ENCODE measurements around the gene HEG1.

Gene HEG1

DNA sequence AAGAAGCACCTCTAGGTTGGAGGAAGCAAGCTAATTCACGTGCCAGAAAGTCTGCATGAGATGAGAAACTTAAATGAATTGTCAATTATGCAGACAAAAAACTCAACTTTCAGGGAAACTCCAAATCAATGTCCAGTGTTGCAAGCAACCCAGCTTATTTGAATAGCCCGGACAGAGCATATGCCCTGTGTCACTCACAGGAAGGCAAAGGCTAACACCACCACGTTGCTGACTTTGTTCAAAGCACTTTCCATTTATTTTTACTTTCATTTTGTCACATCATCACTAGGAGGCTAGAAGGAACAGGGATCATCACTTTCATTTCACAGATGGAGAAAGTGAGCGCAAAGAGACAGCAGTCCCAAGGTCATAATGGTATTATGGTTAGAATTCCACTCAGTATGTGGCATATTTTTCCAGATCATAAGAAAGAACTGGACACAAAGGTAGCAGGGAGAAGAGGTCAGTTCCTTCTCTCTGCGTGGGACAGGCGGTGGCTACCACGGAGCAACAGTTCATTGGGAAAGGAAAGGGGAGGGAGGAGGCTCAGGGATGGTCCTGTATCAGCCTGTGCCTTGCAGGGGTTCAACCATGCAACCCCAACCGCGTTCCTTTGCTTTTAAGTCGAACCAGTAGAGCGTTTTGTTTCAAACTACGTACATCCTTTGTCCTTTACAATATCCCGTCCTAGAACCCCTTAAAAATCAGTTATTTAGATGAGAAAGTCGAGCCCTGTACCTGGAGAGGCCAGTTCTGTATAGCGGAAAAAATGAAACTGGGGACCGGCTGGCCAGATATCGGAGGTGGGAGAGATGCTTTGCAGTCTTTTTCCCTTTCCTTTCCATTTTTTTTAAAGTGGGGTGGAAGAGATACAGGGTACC, 1.1 kb downstream of the HEG1 start:
- no peaks in the 10 kb centered on the region for H3K9me3 ChIP-seq (ENCODE audit: control insufficient read depth, low read length)
- peak overlapping the region; percentile 63 for H3K27ac ChIP-seq
- TF ChIP-seq, protein P1, sequence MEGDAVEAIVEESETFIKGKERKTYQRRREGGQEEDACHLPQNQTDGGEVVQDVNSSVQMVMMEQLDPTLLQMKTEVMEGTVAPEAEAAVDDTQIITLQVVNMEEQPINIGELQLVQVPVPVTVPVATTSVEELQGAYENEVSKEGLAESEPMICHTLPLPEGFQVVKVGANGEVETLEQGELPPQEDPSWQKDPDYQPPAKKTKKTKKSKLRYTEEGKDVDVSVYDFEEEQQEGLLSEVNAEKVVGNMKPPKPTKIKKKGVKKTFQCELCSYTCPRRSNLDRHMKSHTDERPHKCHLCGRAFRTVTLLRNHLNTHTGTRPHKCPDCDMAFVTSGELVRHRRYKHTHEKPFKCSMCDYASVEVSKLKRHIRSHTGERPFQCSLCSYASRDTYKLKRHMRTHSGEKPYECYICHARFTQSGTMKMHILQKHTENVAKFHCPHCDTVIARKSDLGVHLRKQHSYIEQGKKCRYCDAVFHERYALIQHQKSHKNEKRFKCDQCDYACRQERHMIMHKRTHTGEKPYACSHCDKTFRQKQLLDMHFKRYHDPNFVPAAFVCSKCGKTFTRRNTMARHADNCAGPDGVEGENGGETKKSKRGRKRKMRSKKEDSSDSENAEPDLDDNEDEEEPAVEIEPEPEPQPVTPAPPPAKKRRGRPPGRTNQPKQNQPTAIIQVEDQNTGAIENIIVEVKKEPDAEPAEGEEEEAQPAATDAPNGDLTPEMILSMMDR (IDR thresholded peaks at IDR 0.05), result no peak
- no peak overlapping the region for H3K9ac ChIP-seq
- H3K79me2 ChIP-seq, result no peaks in the 10 kb centered on the region
- H3K4me2 ChIP-seq (ENCODE audit: low read length), result peak overlapping the region; percentile 56
- no peaks in the 10 kb centered on the region for H3K36me3 ChIP-seq (ENCODE audit: control insufficient read depth, insufficient read depth, low read length)
- peak overlapping the region; percentile 43 for H3K4me3 ChIP-seq (ENCODE audit: low read depth, low read length)
- H3K27me3 ChIP-seq (ENCODE audit: control insufficient read depth, insufficient read depth, low read length), result no peaks in the 10 kb centered on the region
- peaks cover 3% of the 10 kb centered on the region for H3K4me1 ChIP-seq
- peak overlapping the region; percentile 66 for H2AFZ ChIP-seq

DNA sequence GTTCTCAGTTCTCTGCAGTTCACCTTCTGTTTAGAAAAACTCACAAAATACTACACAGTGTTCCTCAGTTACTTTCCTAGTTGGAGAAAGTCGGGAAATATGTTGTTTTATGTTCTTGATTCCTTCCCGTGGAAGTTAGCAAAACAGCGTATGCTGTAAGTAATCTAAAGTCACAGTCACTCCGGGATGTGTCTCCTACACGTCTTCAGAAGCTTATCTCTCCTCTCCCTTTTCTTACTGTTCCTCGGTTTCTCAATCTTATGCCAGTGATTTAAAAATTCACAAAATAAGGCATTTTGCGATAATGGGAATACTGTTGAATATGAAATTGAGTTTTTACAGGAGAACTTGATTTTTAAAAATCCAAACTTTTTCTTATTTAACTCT, 1.7 kb downstream of the HEG1 start:
- Histone ChIP-seq H3K4me2 (ENCODE audit: low read length) (peak overlapping the region; percentile 56), H3K9ac (no peak overlapping the region), H3K79me2 (no peaks in the 10 kb centered on the region), H3K9me3 (ENCODE audit: control insufficient read depth, low read length) (no peaks in the 10 kb centered on the region), H2AFZ (no peak overlapping the region), H3K27me3 (ENCODE audit: control insufficient read depth, insufficient read depth, low read length) (no peaks in the 10 kb centered on the region), H3K4me3 (ENCODE audit: low read depth, low read length) (peak overlapping the region; percentile 43), H3K36me3 (ENCODE audit: control insufficient read depth, insufficient read depth, low read length) (no peaks in the 10 kb centered on the region), H3K27ac (peak overlapping the region; percentile 63), H3K4me1 (peaks cover 3% of the 10 kb centered on the region)
- TF ChIP-seq, protein P1 (IDR thresholded peaks at IDR 0.05), result no peak

DNA sequence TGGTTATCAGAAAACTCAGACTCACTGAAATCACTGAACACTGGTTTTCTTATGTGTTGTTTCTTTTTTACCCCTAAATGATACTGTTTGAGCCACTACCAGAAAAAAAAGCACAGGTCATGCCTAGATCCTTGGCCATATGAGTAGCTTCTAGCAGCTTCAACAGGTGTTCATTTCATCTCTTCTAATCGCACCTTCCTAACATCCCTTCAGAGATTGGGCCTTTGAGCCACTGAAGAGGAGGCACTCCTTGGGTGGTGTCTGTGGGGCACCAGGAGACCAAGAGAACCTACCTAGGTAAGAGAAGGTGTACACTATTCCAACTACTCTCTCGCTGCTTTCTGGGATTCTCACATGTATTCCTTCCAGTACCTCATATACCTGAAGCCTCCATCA, 2.5 kb downstream of the HEG1 start:
- H3K36me3 ChIP-seq (ENCODE audit: control insufficient read depth, insufficient read depth, low read length), result no peaks in the 10 kb centered on the region
- H3K27ac ChIP-seq, result peak overlapping the region; percentile 36
- H3K4me3 ChIP-seq (ENCODE audit: low read depth, low read length), result no peak overlapping the region
- H3K4me1 ChIP-seq, result peaks cover 3% of the 10 kb centered on the region
- H3K27me3 ChIP-seq (ENCODE audit: control insufficient read depth, insufficient read depth, low read length), result no peaks in the 10 kb centered on the region
- no peaks in the 10 kb centered on the region for H3K79me2 ChIP-seq
- H3K9me3 ChIP-seq (ENCODE audit: control insufficient read depth, low read length), result no peaks in the 10 kb centered on the region
- TF ChIP-seq, protein P1 (IDR thresholded peaks at IDR 0.05), result no peak
- no peak overlapping the region for H3K9ac ChIP-seq
- H3K4me2 ChIP-seq (ENCODE audit: low read length), result peak overlapping the region; percentile 16
- H2AFZ ChIP-seq, result no peak overlapping the region

DNA sequence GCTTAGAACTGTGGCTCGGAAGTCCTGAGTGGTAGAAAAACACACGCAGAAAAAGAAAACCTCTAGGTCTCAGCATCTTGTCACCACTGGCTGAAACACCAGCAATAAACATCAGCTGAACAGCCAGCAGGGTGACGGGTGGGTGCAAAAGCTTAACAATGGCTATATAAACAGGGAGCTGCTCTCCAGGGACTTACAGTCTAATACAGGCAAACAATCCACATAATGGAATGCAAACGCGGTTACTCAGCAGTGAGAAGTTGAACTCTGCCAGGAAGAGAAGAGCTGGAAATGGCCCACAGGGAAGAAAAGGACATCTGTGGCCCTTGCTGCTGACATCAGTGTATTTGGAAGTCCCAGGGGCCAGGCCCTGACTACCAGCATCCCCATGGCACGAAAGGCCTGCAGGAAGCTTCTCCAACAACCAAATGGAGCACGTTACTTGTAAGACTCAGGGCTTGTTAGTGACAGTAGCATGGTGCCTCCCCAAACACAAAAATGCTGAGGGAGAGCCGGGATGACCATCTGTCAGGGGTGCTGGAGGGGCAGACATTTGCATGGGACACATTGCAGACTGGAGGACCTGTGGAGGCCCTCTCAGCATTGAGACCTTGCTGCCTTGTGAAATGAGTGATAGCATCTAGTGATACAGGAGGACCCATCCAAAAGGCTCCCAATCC, 3.0 kb downstream of the HEG1 start:
- H3K27ac ChIP-seq, result peak overlapping the region; percentile 43
- H3K4me2 ChIP-seq (ENCODE audit: low read length), result peak overlapping the region; percentile 38
- H3K36me3 ChIP-seq (ENCODE audit: control insufficient read depth, insufficient read depth, low read length), result no peaks in the 10 kb centered on the region
- TF ChIP-seq, protein P1 (IDR thresholded peaks at IDR 0.05), result no peak
- H3K9ac ChIP-seq, result no peak overlapping the region
- H3K79me2 ChIP-seq, result no peaks in the 10 kb centered on the region
- H3K4me3 ChIP-seq (ENCODE audit: low read depth, low read length), result peak overlapping the region; percentile 4
- H3K4me1 ChIP-seq, result peaks cover 3% of the 10 kb centered on the region
- H3K9me3 ChIP-seq (ENCODE audit: control insufficient read depth, low read length), result no peaks in the 10 kb centered on the region
- no peak overlapping the region for H2AFZ ChIP-seq
- H3K27me3 ChIP-seq (ENCODE audit: control insufficient read depth, insufficient read depth, low read length), result no peaks in the 10 kb centered on the region

All from parathyroid adenoma (tissue), 2 donors.